ENCODE data around the gene VSIG10L2. TPM values are rescaled to one million over a fixed set of nuclear protein-coding genes. Genes with fewer than 3 reads are reported as not detected.

The VSIG10L2 gene
- total RNA-seq, 2 donors from 2014 or later, result not detected

- Mint-ChIP-seq H3K4me3 (no peak overlapping the region), H3K4me1 (peaks cover 3% of the 10 kb centered on the region), H3K36me3 (ENCODE audit: low read depth) (peaks cover 37% of the 10 kb centered on the region), H3K9me3 (peaks cover 15% of the 10 kb centered on the region), H3K27ac (no peak overlapping the region), H3K27me3 (ENCODE audit: insufficient read depth) (no peaks in the 10 kb centered on the region)
- no peaks in the 10 kb centered on the region for H3K36me3 ChIP-seq (ENCODE audit: control insufficient read depth, insufficient read depth, low read length)
- peaks cover 8% of the 10 kb centered on the region for H3K9me3 ChIP-seq (ENCODE audit: control insufficient read depth, low read length)
- H3K4me1 ChIP-seq (ENCODE audit: control insufficient read depth, insufficient read depth, low read length), result no peaks in the 10 kb centered on the region
- no peak overlapping the region for H3K4me3 ChIP-seq (ENCODE audit: low read length)
- 91 to 98% methylated on average over 9 to 10 of the region's 10 CpGs for WGBS, 2 experiments (ENCODE audit: insufficient coverage in 1 of 2, insufficient read length in 1 of 2)
- H3K27ac ChIP-seq (ENCODE audit: low read depth, low read length), result no peak overlapping the region
- H3K27me3 ChIP-seq (ENCODE audit: control insufficient read depth, insufficient read depth, low read length, poor library complexity, severe bottlenecking), result no peaks in the 10 kb centered on the region
- H3K9ac ChIP-seq (ENCODE audit: extremely low read depth, low read length, poor library complexity, severe bottlenecking), result no peak overlapping the region
- no peak for DNase-seq
- no peak for TF ChIP-seq CTCF (conservative IDR thresholded peaks at IDR 0.05)
Measured at GRCh38 chr11:125959931-125960330, 14.1 kb downstream of the VSIG10L2 start.

- no peak overlapping the region for H3K9ac ChIP-seq (ENCODE audit: extremely low read depth, low read length, poor library complexity, severe bottlenecking)
- no peaks in the 10 kb centered on the region for H3K4me1 ChIP-seq (ENCODE audit: control insufficient read depth, insufficient read depth, low read length)
- H3K4me1 Mint-ChIP-seq, result peaks cover 3% of the 10 kb centered on the region
- WGBS, 2 experiments (ENCODE audit: insufficient coverage in 1 of 2, insufficient read length in 1 of 2), result 82 to 88% methylated on average over 5 of the region's 6 CpGs
- H3K9me3 ChIP-seq (ENCODE audit: control insufficient read depth, low read length), result peaks cover 8% of the 10 kb centered on the region
- H3K36me3 ChIP-seq (ENCODE audit: control insufficient read depth, insufficient read depth, low read length), result no peaks in the 10 kb centered on the region
- TF ChIP-seq CTCF (conservative IDR thresholded peaks at IDR 0.05), result no peak
- peaks cover 15% of the 10 kb centered on the region for H3K9me3 Mint-ChIP-seq
- H3K4me3 ChIP-seq (ENCODE audit: low read length), result no peak overlapping the region
- H3K27me3 ChIP-seq (ENCODE audit: control insufficient read depth, insufficient read depth, low read length, poor library complexity, severe bottlenecking), result no peaks in the 10 kb centered on the region
- H3K4me3 Mint-ChIP-seq, result no peak overlapping the region
- H3K27ac ChIP-seq (ENCODE audit: low read depth, low read length), result no peak overlapping the region
- H3K27me3 Mint-ChIP-seq (ENCODE audit: insufficient read depth), result no peaks in the 10 kb centered on the region
- peak overlapping the region; percentile 56 for H3K27ac Mint-ChIP-seq
- peak; percentile 67 for DNase-seq
- H3K36me3 Mint-ChIP-seq (ENCODE audit: low read depth), result peaks cover 40% of the 10 kb centered on the region
Measured at GRCh38 chr11:125960771-125961170, 14.9 kb downstream of the VSIG10L2 start.

GRCh38 chr11:125967515-125967914 is 21.7 kb downstream of the VSIG10L2 start:
- no peak for DNase-seq
- peaks cover 9% of the 10 kb centered on the region for H3K9me3 Mint-ChIP-seq
- no peaks in the 10 kb centered on the region for H3K27me3 Mint-ChIP-seq (ENCODE audit: insufficient read depth)
- no peak for TF ChIP-seq CTCF (conservative IDR thresholded peaks at IDR 0.05)
- Histone ChIP-seq H3K36me3 (ENCODE audit: control insufficient read depth, insufficient read depth, low read length) (no peaks in the 10 kb centered on the region), H3K4me3 (ENCODE audit: low read length) (no peak overlapping the region), H3K9me3 (ENCODE audit: control insufficient read depth, low read length) (peaks cover 3% of the 10 kb centered on the region), H3K27me3 (ENCODE audit: control insufficient read depth, insufficient read depth, low read length, poor library complexity, severe bottlenecking) (no peaks in the 10 kb centered on the region), H3K9ac (ENCODE audit: extremely low read depth, low read length, poor library complexity, severe bottlenecking) (no peak overlapping the region), H3K4me1 (ENCODE audit: control insufficient read depth, insufficient read depth, low read length) (no peaks in the 10 kb centered on the region), H3K27ac (ENCODE audit: low read depth, low read length) (no peak overlapping the region)
- no peak overlapping the region for H3K27ac Mint-ChIP-seq
- H3K4me3 Mint-ChIP-seq, result no peak overlapping the region
- no peaks in the 10 kb centered on the region for H3K4me1 Mint-ChIP-seq
- 95 to 96% methylated on average over 2 to 4 of the region's 4 CpGs for WGBS, 2 experiments (ENCODE audit: insufficient coverage in 1 of 2, insufficient read length in 1 of 2)
- peaks cover 16% of the 10 kb centered on the region for H3K36me3 Mint-ChIP-seq (ENCODE audit: low read depth)

Data from endodermal cell (in vitro differentiated cells).